Midbrain (tissue), 1 donor: ENCODE results near the gene UBE2QL1.

ENCODE experiments used
- DNase-seq: peaks from one replicate; lab custom pipeline; 2025; lab: John Stamatoyannopoulos, UW

Gene UBE2QL1

GRCh38 chr5:6430418-6431028 lies 18.1 kb upstream of the UBE2QL1 start:
- peak; percentile 19 for DNase-seq

DNA sequence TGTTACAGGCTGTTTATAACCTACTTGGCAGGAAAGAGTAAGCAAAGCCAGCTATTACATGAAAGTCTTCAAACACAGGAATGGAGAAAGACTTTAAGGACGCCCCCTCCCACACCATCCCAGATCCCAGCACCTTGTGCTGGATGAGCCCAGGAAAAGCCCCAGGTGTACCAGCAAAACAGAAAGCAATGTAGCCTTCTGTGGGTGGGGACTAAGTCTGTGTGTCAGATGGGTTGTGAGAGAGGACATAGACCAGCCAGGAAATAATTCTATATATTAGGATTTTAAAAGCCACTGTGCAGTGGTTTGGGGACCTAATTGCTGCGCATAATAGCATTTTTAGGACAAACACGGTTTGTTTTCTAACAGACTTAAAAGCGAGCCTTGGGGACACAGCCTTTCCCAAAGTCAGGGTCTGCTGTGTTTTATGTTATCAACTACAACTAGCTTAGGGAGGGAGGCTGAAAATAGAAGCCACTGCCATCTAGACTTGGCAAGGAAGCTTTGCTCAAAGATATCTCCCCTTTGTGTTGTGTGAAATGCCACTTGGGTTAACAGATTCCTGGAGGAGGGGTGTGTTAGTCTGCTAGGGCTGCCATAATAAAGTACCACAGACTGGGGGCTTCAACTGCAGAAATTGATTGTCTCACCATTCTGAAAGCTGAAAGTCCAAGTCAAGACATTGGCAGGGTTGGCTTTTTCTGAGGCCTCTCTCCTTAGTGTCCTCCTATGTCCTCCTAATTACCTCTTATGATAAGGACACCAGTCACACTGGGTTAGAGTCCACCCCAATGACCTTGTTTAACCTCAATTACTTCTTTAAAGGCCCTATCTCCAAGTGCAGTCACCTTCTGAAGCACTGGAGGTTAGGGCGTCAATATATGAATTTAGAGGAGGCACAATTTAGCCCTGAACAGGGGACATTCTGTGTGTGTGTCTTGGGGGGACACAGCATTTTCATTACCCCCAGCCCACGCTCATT lies 17.2 kb upstream of the UBE2QL1 start:
- DNase-seq, result no peak

DNA sequence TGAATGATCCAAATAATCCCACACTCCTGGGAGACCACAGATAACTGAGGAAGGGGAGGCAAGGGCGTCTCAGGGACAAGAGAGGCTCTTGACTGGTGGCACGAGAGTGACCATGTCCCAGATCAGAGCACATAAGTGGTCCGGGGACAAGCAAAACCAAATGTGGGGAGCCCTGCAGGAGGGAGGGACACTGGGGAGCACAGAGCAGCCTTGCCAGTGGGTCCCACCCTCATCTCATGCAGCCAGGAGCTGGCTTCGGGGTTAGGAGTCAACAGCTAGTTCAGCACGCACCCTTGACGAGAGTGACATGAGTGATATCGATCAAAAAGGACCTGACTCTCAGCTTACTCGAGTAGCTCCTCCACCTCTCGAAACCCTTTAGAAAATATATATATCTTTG lies 16.5 kb upstream of the UBE2QL1 start:
- DNase-seq, result no peak

DNA sequence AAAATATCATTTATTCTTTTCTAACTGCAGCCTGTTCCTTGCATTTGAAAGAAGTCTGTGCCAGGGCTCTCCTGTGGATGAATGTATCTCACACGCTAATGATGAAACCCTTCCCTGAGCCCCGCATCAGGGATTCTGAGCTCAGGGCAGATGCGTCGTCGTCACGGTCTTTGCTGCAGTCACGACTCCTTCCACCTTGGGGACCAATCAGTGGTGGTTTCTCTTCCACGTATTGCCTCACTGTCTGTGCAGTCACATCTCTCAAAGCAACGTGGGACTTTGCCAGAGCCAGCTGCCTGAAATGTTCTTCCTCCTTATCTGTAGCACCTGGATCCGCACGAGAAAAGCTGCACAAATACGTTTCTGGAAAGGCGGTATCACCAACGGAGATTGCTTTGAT lies 13.9 kb upstream of the UBE2QL1 start:
- no peak for DNase-seq

DNA sequence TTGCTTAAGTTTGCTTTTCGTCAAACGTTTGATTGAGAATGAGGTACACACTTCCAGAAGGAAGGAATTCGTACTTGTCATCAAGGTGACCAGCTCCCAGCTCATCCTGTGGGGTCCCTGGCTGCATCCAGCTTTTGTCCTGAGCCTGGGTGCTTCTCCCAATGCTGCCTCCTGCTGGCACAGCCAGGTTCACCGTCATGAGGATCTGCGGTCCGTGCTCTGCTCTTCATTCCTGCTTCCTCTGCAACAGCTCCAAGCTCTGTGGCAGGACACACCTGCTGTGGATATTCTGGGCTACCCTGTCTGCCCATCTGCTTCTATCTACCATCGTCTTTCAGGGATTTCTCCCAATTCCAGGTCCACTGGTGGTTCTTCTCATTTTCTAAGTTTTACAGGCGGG lies 13.3 kb upstream of the UBE2QL1 start:
- DNase-seq, result no peak

- no peak for DNase-seq
These were observed 11.8 kb upstream of the UBE2QL1 start for GRCh38 chr5:6436715-6437331.

DNA sequence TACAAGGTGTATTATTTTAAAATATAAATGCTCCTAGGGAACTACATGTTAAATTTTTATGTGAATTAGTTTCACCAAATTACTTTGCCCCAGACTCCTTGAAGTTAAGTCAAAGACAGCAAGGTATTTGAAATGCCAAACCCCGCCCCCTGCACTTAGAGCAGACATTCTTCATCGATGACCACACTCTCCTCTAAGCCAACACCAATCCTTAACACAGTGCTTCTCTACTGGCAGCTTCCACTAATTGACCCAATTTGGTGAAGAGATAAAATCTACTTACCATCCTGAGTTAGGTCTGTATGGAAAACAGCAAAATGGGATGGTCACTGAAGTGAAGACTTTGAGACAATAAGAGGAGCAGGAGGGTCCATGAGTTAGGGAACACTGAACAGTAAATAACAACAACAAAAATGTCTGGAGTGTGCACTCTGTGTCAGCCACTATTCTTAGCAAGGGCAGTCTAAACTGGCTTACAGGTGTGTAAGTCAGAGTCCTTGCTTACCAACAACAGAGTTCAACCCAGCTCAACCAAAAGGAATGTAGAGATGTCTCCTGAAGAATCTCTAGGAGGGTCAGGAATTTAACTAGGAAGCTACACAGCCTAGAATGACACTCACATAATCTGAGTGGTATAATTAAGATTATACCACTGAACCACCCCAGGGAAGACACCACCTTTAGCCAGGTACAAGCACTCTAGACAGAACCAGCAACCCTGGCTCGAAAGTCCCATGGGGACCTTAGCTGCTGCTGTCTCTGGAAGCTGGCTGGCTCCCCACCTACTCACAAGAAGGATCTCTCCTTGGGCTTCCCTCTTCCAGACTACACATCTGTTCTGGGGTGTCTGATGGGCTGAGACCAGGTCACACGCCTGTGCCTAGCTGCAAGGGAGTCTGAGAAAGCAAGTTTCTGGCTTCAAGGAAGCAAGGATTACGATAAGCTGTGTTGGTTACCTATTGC lies 8.8 kb upstream of the UBE2QL1 start:
- DNase-seq, result no peak

- no peak for DNase-seq
These were observed 6.3 kb upstream of the UBE2QL1 start for GRCh38 chr5:6442333-6442732.

- DNase-seq, result no peak
These were observed 5.3 kb upstream of the UBE2QL1 start for GRCh38 chr5:6443326-6443725.

DNA sequence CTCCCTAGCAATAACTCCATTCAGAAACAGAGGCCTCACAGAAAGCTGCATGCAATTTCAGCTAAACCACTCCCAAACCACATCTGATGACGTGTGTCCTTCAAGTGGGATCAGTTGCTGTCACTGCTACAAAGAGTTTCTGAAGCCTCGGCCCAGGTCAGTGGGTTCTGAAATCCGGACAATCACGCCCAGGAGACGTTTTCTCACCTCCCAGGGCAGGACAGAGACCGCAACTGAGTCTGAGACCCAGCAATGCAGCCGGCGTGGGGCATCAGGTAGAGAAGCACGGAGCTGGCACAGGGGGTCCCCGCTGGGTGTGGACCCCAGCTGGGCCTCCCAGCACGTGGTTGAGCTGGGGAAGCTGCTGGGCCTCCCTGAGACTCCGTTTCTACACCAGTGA lies 2.6 kb upstream of the UBE2QL1 start:
- DNase-seq, result no peak

DNA sequence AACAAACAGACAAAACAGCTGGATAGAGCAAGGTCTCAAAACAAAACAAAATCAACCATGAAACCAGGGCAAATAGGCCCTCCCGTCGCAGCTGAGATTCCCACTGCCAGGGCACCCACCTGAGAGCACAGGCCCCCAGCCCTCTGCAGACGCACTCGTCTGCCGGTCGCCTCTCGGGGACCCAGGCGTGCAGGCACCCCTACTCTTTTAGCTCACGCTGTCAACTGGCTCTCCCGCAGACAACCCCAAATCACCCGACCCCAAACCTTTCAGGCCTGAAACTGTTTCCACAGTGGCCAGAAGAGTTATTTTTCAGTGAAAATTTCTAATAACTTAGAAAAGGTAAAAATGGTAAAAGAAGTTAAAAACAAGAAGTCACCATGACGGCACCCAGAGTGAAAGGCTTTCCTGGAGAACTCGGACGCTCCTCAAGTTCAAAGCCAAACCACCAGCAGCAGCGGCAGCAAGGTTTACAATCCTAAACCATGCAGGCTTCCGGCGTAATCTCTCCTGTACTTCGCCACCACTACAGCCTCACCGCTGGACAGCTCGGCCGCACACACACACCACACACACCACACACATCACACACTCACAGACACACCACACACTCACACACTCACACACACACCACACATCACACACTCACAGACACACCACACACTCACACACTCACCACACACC lies 1.9 kb upstream of the UBE2QL1 start:
- no peak for DNase-seq

- DNase-seq, result no peak
These were observed 1.1 kb upstream of the UBE2QL1 start for GRCh38 chr5:6447384-6448140.

DNA sequence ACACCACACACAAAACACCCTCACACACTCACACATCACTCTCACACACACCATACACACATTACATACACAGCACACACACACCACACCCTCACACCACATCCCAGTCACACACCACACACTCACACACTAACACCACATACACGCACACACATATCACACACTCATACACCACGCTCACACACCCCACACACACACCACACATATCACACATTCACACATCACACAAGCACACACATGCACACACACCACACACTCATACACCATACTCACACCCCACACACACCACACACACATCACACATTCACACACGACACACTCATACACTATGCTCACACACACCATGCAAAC lies 543 bp upstream of the UBE2QL1 start:
- DNase-seq, result no peak

GRCh38 chr5:6449465-6450158 lies 953 bp downstream of the UBE2QL1 start:
- no peak for DNase-seq

GRCh38 chr5:6450319-6450833 lies 1.7 kb downstream of the UBE2QL1 start:
- DNase-seq, result no peak

DNA sequence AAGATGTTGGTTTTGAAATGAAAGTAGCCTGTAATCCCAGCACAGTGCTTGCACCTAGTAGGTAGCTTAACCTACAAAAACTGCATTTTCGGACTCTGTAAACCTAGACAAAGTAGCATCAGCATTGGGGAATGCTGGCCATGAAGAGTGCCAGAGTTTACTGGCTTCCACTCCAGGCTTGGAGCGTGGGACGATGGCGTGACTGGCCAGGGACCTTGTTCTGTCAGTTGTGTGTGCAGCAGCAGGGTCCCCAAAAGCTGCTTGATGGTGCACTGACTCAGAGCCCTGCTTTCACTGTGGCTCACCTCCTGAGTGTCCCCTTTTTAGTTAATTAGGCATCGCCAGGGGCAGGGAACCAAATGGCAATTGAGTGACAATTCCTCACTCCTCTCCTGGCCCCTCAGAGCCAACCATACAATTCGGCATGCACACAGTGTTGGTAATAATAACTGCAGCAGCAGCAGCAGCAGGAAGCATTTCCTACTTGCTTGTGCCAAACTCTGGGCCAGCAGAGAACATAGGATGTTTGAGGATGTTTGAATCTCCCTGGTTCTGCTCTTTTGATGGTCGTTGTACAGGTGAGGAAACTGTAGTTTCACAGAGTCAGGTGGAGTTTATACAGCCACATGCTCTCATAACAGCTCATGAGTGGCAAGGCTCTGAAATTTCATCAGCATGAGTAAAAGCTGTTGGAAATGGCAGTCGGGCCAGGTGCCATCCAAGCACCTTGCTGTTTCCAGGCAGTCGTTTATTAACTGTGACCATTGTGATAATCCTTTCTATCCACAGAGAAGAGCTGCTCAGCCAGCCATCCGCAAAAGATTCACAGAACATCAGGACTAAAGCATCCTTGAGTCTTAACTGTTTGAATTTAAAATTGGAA lies 4.2 kb downstream of the UBE2QL1 start:
- DNase-seq, result no peak

- no peak for DNase-seq
These were observed 5.4 kb downstream of the UBE2QL1 start for GRCh38 chr5:6453937-6454560.

- DNase-seq, result no peak
These were observed 6.0 kb downstream of the UBE2QL1 start for GRCh38 chr5:6454628-6455053.
